NCI-H2029 treated with DMSO at 0.1 percent for 48 hours (cell line): Measurements from ENCODE around the gene OLFM2.
"Not testable (repeated sequence)": the region's sequence is repeated elsewhere in the genome, so short reads cannot be mapped to it uniquely, and the experiment has no call there.

Source experiments
- DNase-seq: peaks from one replicate; lab custom pipeline; 2025; lab: John Stamatoyannopoulos, UW

Gene OLFM2

GRCh38 chr19:9941671-9942070 is 5.4 kb upstream of the OLFM2 start:
- no peak for DNase-seq

- DNase-seq, result no peak
Observed at GRCh38 chr19:9941231-9941630, 4.9 kb upstream of the OLFM2 start.

GRCh38 chr19:9940778-9941177 is 4.5 kb upstream of the OLFM2 start:
- DNase-seq, result no peak

GRCh38 chr19:9939301-9939913 is 3.1 kb upstream of the OLFM2 start:
- no peak for DNase-seq

- no peak for DNase-seq
Observed at GRCh38 chr19:9937001-9937411, 691 bp upstream of the OLFM2 start.

GRCh38 chr19:9935506-9936325 is 599 bp downstream of the OLFM2 start:
- no peak for DNase-seq

GRCh38 chr19:9934132-9934950 is 2.0 kb downstream of the OLFM2 start:
- DNase-seq, result no peak

- DNase-seq, result no peak
Observed at GRCh38 chr19:9932835-9933234, 3.5 kb downstream of the OLFM2 start.

- no peak for DNase-seq
Observed at GRCh38 chr19:9931629-9932028, 4.7 kb downstream of the OLFM2 start.

- no peak for DNase-seq
Observed at GRCh38 chr19:9923440-9923839, 12.9 kb downstream of the OLFM2 start.

- DNase-seq, result not testable (repeated sequence)
Observed at GRCh38 chr19:9922782-9923379, 13.4 kb downstream of the OLFM2 start.

- DNase-seq, result no peak
Observed at GRCh38 chr19:9917321-9917720, 19.0 kb downstream of the OLFM2 start.

GRCh38 chr19:9916719-9917118 is 19.6 kb downstream of the OLFM2 start:
- DNase-seq, result no peak

GRCh38 chr19:9914315-9915207 is 21.8 kb downstream of the OLFM2 start:
- peak; percentile 20 for DNase-seq

- no peak for DNase-seq
Observed at GRCh38 chr19:9914001-9914314, 22.4 kb downstream of the OLFM2 start.

- DNase-seq, result no peak
Observed at GRCh38 chr19:9913237-9914000, 22.9 kb downstream of the OLFM2 start.

GRCh38 chr19:9912551-9913236 is 23.6 kb downstream of the OLFM2 start:
- DNase-seq, result no peak

GRCh38 chr19:9911524-9912185 is 24.7 kb downstream of the OLFM2 start:
- DNase-seq, result no peak

- no peak for DNase-seq
Observed at GRCh38 chr19:9910625-9911024, 25.7 kb downstream of the OLFM2 start.

GRCh38 chr19:9909251-9909650 is 27.1 kb downstream of the OLFM2 start:
- no peak for DNase-seq
